ENCODE results near the gene DGKG.

Gene DGKG

DNA sequence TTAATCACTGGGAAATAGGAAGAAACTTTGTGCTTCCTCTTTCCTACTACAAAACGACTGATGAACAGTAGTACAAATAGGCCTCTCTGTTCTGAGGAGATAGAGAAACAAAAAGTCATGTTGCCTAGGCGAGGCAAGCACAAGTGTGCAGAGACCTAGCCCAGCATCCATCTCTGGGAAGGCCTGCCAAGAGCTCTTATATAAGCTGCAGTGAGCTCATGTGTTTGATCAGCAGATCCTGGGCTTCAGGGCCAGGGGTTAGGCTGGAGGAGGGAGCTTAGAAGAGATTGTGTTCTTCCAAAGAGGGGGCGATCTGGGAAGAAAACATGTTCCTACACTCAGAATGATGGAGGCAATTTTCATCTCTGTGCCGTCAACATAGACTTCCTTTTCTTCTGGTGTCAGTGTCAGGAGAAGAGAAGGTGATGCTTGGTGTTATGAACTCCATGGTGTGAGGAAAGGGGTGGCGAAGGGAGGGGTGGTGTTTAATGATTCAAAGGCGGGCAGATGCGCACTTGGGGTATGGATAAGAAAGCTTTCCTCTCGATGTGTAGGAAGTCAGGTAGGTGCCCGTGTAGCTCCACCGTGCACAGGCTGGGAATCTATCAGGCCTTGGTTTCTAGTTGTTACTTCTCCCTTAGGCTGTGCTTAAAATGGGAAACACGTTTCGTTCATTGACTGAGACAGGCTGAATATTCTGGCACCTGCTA is 223.6 kb downstream of the DGKG start:
- peak in 9 of 42 donors; percentile 8 to 67 (median 21) for DNase-seq
- intact Hi-C loops (cut with DNase I): no loop called here

DNA sequence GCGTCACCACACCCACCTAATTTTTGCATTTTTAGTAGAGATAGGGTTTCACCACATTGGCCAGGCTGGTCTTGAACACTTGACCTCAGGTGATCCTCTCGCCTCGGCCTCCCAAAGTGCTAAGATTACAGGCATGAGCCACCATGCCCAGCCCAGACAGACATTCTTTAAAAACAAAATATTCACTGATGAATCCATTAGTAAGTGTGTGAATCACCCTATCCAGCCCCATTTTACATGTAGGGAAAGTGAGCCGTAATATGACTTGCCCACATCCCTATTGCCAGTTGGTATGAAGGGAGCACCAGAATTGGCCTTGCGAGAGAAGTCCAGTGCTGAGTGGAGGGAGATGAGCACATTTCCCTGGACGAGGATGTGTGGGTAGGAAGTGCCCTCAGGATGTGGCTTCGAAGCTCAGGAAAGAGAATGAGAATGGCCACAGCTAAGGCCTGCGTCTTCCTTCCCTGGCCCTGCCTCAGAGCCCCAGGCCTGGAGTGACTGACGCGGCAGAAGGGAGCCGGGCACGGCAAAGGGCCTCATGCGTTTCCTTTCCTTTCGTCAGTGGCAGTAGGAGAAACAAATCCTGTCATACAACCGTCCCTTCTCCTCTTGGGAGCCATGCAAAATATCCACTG is 224.9 kb downstream of the DGKG start:
- peak in 1 of 42 donors; percentile 9 for DNase-seq
- intact Hi-C loops (cut with DNase I): no loop called here

DNA sequence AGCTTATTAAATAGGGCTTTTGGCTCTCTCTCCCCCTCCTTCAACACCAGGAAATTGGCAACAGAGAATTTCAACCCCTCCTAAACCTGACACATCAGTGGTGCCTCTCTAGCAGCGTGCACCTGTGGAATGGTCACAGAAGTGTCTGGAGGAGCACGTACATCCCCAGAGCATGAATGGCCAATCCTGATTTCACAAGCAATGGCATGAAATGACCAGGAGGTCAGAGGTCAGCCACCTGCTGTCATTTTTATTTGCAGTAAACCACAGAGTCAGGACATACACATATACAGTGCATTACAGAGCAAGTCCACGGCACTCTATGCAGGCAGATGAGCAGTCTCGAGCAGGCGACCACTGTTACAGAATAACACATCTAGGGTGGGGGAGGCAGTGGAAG is 228.1 kb downstream of the DGKG start:
- intact Hi-C loops (cut with DNase I): no loop called here
- DNase-seq: no peak

DNA sequence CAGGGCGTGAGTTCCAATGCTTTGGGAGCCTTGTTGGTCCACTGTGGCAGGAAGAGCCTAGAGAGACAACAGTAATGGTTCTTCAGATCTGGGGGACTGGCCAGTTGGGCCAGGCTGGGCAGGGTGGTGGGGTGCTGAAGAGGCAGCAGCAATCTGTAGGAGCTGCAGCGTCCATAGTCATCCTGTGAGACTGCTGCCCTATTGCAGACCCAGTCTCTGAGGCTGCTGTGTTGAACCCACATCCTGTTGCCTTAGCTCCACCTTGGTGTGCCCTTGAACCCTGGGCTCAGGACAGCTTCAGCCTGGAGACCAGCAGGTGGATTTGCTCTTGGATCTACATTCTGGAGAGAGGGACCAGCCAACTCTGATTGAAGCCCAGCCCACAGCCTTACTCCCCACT is 229.5 kb downstream of the DGKG start:
- intact Hi-C loops (cut with DNase I): no loop called here
- DNase-seq: no peak

DNA sequence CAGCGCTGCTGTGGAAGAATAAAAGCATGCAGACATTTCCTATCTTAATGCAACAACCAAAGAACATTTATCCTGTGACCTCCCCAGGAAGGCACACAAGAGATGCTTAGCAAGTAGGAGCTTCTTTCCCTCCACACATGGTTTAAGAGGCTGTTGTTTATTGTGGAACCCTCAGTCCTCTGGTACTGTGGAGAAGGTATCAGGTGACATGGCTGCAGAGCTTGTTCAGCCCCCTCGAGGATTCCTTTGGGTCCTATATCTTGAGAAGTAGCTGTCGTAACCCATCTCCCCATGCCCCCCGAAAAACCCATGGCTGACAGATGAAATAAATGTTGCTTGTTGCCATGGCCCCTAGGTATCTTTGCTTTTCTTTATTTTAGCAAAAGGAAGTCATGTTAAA is 232.8 kb downstream of the DGKG start:
- intact Hi-C loops (cut with DNase I): no loop called here
- peak in 1 of 42 donors; percentile 17 for DNase-seq

DNA sequence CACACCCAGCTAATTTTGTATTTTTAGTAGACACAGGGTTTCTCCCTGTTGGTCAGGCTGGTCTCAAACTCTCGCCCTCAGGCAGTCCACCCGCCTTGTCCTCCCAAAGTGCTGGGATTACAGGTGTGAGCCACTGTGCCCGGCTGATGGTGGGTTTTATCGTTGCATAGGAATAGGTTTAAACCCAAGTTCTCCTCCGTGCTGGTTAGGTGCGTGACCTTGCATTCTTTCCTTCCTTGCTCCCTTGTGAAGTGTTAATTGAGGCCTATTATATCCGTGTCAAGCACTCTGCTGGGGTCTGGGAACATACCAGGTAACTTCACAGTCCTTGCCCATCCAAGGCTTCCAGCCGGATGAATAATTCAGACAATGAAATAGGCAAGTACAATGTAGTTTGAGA is 233.9 kb downstream of the DGKG start:
- peak in 1 of 42 donors; percentile 15 for DNase-seq
- intact Hi-C loops (cut with DNase I): no loop called here

DNA sequence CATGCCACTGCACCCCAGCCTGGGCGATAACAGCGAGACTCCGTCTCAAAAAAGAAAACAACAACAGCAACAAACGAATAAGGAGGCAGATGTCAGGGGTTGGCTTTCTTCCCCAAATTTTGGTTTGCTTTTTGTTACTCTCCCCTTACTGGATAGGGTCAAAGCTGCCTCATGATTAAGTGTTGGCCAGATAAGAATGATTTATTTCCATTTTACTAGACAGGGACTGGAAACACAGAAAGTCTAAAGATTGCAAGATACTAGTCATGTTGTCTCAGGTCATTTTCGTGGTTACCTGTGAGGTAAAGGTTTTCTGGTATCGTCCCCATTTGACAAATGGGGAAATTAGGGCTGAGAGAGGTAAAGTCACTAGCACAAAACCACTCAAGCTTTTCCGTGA is 234.6 kb downstream of the DGKG start:
- intact Hi-C loops (cut with DNase I): no loop called here

DNA sequence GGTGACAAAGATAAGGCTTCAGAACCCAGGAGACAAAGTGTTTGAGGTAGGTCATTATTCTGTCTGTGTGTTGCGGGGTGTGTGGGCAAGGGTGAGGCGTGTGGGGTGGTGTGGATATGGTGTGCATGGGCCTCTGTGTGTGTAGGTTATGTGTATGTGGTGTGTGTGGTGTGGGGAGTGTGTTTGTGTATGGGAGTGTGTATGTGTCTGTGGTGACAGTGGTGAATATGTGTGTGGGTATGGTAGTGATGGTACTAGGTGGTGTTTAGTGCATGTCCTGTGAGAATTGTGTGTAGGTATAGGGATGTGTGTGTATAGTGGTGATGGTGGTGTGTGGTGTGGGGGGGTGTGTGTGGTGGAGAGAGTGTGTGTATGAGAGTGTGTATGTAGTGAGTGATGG is 236.9 kb downstream of the DGKG start:
- DNase-seq: no peak
- intact Hi-C loops (cut with DNase I): no loop called here

More for the DNA sequence above, 234.6 kb downstream of the DGKG start:
- no peak for DNase-seq

DNA sequence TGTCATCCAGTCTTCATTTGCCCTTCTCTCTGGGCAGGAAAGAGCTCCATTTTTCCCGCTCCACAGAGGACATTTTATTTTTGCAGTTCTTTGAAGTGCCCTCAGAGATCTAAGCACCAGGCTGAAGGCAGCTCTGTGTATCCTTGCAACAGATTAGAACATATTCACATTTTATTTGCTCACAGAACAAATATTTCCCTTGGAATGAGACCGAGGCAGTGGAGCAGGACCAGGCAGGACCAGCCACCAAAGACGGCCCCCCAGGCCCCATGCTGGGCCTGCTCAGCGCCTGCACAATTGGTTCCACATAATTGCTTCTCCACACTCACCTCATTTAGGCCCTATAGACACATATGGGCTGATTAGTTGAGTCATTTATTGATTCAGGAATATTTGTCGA is 237.4 kb downstream of the DGKG start:
- DNase-seq: no peak
- intact Hi-C loops (cut with DNase I): no loop called here

DNA sequence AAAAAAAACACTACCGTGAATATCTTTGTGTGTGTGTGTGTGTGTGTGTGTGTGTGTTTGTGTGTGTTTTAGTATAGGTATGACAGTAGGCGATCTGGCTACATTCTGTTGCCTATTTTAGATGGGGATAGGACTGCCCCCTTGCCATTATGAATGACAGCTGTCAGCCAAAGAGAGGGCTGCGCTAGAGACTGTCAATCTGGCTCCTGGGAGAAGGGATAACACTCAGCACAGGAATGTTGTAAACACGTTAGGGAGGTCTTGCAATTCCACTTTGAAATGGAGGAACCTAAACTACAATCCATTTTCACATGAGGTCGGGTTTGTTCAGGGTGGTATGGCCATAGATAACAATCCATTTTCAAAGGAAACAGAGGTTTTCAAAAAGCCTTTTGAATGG is 239.0 kb downstream of the DGKG start:
- intact Hi-C loops (cut with DNase I): no loop called here
- DNase-seq: no peak

DNA sequence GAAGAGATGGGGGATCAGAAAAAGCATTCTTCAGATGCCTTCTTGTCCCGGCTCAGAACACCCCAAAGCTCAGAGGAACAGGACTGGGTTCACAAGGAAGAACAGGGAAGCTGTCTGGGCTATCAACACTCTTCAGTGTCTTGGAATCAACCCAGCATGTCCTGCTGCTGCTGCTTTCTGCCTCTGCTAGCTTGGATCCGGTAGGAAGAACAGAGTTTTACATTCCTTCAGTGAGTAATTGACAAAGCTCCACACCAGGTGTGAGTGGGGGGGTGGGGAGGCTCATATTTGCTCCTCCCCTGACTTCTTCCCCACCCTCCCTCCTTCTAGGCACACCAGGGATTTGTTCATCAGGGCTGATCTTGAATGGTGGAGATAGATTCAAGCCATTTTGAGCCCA is 240.1 kb downstream of the DGKG start:
- intact Hi-C loops (cut with DNase I): no loop called here

DNA sequence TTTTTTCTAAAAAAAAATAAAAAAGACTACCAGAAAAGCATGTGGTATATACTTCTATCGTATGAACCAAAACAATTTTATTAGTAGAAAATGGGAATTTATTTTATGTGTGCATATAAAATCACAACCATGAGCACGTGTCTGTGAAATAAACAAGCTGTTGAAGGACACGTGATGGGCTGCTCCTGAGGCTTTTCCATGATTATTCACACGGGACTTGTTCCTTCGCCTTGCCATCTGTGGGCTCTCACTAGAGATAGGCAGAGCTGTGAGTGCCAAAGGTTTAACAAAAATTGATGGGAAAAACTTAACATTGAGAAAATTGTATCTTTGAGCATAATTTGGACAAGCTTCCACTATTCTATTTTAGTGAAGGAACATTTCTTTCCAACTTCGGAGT is 240.8 kb downstream of the DGKG start:
- DNase-seq: no peak
- intact Hi-C loops (cut with DNase I): no loop called here

More for the DNA sequence above, 240.1 kb downstream of the DGKG start:
- DNase-seq: no peak

DNA sequence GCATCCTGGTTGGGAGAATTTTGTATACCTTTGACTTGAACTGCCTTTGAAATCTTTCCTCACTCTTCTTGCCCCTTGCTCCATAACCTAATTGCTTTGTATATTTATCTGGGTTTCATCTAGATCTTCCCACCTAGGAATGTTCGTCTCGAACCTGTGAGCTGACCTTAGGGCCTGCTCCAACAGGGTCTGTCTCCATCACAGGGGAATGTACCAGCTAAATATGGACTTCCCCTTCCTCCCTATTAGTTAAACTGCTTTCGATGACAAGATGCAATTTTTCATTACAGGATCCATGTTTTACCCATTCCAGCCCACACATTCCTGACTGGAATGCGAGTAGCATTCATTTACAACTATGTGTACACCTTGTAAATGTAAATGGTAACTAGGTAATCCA is 242.5 kb downstream of the DGKG start:
- intact Hi-C loops (cut with DNase I): no loop called here
- DNase-seq: no peak

DNA sequence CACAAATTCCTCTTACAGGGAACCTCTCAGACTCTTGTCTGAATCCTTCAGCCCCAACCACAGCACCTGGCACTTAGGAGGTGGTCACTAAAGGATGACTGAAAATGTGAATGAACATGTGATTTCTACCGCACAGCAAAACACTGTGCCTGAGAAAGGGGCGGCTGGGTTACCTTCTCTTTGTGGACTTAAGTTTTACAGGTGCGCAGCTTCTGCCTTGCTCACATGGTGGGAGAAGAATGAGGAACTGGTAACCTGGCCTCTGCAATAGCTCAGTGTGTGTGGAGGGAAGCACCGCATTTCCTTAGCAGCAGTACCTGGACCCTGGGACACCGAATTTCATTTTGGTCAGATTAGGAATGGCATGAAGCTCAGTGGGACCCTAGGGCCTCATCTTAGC is 243.3 kb downstream of the DGKG start:
- intact Hi-C loops (cut with DNase I): no loop called here
- DNase-seq: no peak

DNA sequence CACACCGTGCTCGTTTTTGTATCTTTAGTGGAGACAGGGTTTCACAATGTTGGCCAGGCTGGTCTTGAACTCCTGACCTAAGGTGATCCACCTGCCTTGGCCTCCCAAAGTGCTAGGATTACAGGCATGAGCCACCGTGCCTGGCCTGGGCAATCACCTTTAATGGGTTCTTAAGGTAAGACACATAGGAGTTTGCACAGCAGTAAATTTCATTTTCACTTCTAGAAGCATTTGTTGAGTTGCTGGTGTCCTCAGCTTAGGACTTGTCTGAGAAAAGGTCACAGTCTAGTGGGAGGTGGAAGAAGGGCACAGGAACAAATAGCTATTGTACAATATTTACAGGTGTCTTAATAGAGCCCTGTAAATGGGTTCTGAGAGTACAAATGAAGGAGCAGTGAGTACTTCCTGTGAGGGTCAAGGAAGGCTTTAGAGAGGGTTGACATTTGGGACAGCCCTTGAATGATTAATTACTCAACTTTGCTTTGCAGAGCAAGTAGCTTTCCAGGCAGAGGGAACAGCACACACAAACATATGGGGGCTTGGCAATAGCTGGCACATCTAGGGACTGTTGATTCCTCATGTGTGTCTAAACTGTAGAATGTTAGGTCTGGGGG is 244.4 kb downstream of the DGKG start:
- intact Hi-C loops (cut with DNase I): no loop called here
- no peak for DNase-seq

DNA sequence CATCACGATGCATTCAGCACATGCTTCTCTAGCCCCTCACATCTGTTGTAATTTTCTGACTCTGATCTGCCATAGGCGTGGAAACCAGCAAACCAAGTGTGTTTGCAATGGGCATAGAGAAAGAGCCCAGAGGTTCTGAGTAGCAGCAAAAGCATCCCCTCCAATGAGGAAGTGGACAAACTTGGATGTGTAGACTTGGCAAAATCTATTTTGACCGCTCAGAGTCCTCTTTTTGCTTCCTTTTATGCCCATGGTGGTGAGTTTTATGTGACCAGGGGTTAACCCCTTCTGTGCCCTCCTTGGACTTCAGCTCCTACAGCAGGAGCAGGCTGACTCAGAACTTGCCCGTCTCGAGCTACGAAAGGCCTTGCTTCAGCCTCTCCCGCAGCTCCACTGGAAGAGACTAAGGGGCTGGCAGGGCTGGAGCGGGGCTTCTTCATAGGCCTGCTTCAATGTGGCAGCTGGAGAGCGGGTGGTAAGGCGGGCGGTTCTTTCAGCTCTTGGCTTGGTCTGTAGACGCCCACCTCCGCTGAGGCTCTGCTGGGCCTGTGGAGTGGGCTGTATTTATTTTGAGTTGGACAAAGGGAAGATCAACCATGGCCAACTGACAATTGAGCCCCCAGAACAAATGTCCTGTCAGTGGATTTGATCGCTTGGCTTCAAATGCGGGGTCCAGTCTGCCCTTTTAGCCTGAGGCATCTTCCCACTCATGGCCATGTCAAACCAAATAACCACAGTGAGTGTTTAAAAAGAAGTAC is 246.6 kb downstream of the DGKG start:
- intact Hi-C loops (cut with DNase I): no loop called here
- peak in 1 of 42 donors; percentile 38 for DNase-seq

DNA sequence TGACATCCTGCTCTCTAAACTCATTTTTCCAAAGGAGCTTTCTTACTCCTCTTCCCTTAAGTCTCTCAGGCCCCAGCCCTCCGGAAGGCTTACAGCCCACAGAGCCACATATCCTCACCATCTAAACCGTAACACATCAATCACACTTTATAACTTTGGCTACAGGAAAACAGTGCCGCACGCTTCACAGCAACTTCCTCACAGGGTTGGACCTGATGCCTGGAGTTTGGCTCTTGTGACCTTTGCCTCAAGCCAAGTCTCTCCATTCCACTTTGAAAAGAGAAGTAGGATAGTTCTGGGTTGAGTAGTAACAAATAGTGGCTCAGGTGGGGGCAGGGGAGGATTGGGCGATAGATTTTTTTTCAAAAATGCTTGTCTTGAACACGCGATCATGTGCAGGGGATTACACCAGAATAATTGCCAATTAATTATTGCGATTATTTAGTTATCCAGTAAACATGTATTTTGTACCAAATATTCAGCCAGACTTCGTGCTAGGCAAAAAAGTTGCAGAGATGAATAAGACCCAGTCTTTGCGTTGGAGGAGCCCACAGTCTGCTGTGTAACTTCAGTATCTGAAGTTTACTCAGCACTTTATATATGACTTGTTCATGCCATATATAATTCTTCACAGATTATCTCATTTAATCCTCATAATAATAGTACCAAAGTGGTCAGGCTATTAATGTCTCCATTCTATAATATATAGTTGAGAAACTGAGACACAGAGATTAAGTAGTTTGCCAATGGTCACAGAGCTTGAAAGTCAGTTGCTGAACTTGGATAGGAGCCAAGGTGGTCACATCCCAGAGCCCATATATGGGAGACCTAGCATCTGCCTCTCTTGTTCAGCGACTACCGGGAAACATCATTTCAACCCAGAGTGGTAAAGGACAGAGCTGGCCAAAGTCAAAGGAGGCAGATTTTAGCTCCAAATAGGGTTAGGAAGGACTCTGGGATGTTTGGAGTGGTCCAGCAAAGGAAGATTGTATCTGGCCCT is 250.8 kb downstream of the DGKG start:
- peak in 6 of 42 donors; percentile 19 to 54 (median 34) for DNase-seq
- intact Hi-C loops (cut with DNase I): loop anchor here (5.0 kb wide), 1 partner anchor 101 kb away; no protein-coding TSS in a partner anchor
